SH-SY5Y (cell line): ENCODE data around the gene NCAM1.

Source experiments
- GATA2 ChIP-seq: IDR thresholded peaks from 2 replicates; pipeline ENCODE4 v1.6.1; 2011; ENCODE audit warnings: mild to moderate bottlenecking, low read depth, low read length
- GATA3 ChIP-seq: IDR thresholded peaks from 2 replicates; pipeline ENCODE4 v1.6.1; 2011; ENCODE audit warnings: low read depth, mild to moderate bottlenecking, low read length, moderate library complexity

GRCh38 chr11:112933970-112934369, 27.2 kb upstream of the NCAM1 start:
- TF ChIP-seq GATA3 (no peak), GATA2 (no peak)
